Activated CD8-positive, alpha-beta memory T cell treated with anti-CD3 and anti-CD28 coated beads for 4 hours (primary cell): ENCODE measurements around the gene FAM151A.
"Not testable (repeated sequence)": the region's sequence is repeated elsewhere in the genome, so short reads cannot be mapped to it uniquely, and the experiment has no call there.

Experiments
- DNase-seq, 2 donors: peaks; one replicate each; pipeline ENCODE4 v3.0.0-alpha.2; 2020; ENCODE audit warnings: low read depth in 2 of 2

The FAM151A gene

DNA sequence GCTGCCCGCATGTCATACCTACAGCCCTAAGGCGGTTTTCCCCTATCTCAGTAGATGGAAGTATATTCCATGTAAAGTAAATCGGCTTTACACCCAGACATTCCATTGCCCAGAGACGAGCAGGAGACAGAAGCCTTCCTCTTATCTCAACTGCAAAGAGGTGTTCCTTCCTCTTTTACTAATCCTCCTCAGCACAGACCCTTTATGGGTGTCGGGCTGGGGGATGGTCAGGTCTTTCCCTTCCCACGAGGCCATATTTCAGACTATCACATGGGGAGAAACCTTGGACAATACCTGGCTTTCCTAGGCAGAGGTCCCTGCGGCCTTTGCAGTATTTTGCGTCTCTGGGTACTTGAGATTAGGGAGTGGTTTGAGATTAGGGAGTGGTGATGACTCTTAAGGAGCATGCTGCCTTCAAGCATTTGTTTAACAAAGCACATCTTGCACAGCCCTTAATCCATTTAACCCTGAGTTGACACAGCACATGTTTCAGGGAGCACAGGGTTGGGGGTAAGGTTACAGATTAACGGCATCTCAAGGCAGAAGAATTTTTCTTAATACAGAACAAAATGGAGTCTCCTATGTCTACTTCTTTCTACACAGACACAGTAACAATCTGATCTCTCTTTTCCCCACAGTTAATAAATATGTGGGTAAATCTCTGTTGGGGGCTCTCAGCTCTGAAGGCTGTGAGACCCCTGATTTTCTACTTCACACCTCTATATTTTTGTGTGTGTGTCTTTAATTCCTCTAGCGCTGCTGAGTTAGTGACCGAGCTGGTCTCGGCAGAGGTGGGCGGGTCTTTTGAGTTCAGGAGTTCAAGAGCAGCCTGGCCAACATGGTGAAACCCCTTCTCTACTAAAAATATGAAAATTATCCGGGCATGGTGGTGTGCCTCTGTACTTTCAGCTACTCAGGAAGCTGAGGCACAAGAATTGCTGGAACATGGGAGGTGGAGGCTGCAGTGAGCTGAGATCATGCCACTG, 13.4 kb upstream of the FAM151A start:
- DNase-seq, result not testable (repeated sequence)

DNA sequence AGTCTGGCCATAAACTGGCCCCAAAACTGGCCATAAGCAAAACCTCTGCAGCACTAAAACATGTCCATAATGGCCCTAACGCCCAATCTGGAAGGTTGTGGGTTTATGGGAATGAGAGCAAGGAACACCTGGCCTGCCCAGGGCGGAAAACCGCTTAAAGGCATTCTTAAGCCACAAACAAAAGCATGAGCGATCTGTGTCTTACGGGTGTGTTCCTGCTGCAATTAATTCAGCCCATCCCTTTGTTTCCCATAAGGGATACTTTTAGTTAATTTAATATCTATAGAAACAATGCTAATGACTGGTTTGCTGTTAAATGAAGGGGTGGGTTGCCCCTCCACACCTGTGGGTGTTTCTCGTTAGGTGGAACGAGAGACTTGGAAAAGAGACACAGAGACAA, 12.5 kb upstream of the FAM151A start:
- not testable (repeated sequence) for DNase-seq

DNA sequence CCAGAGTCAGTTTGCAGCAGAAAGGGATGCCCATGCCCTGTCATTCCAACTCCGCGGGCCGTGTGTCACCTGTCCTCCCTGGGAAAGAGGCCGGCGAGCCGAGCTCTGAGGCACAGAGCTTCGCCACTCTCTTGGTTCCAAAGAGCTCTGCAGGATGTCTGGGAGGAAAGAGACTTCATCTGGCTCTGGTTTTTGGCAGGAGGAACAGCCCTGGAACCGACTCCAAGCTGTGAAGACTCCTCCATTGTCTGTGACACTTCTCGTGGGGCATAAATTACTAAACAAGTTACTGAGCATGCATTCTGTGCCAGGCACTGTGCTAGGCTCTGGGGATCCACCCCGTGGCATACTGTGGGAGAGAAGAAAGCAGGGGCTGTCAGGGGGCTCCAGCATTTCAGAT, 3.9 kb upstream of the FAM151A start:
- no peak for DNase-seq

DNA sequence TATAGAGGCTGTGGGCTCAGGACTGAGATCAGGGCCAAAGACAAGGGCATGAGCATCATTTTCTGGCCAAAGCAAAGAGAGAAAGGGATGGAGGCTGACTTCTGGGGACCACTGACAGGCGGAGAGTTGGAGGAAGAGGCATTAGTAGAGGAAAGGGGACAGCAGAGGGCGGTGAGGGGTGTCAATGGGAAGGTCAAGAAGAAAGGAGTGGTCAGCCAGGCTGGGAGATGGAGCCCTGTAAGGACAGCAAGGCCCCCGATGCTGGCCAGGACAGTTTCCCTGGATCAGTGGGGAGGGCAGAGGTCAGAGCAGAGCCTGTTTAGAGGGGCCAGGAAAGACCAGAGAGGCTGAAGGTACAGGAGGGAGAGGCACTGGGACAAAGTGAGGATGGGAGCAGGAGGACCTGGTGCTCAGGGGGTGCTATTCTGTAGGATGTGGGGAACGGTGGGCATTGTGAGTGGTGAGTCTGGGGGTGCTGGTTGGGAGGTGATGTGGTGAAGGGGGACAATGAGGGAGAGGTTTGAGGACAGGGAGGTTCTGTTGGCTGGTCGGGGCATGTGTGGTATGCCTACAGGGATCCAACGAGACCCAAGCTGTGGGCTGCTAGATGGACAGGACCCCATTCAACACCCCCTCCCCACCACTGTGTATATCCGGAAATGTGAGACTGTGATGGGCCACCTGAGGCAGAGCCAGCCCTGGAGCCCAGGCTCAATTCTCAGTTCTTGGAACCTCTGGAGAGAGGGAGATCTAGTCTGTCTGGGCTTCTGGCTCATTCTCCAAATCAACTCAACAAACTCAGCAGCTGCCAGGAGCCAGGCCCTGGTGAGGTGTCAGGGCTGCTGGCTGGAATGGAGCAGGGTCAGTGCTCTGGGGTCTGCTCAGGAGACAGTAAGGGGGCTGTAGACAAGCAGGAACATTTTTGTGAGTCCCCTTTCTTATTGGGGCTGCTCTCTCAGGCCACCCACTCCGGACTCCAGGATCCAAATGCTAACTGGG, 1.4 kb upstream of the FAM151A start:
- DNase-seq, result no peak

DNA sequence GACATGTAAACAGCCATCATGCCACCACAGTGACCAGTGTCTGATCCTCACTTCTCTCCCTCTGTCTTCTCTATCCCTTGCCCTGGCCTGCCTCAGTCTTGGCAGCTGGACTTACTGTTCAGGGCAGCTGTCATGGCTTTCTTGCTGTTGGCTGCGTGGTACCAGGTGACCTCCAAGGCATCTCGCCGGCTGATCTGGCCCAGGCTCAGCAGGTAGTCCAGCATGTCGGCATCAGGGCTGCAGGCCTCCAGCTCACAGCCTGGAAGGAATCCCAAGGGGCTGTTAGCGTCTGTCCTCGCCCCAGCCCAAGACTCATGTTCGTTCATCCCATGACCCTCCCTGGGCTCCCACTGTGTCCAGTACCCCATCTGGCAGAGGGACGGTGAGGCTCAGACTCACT, 3.6 kb downstream of the FAM151A start:
- no peak for DNase-seq

DNA sequence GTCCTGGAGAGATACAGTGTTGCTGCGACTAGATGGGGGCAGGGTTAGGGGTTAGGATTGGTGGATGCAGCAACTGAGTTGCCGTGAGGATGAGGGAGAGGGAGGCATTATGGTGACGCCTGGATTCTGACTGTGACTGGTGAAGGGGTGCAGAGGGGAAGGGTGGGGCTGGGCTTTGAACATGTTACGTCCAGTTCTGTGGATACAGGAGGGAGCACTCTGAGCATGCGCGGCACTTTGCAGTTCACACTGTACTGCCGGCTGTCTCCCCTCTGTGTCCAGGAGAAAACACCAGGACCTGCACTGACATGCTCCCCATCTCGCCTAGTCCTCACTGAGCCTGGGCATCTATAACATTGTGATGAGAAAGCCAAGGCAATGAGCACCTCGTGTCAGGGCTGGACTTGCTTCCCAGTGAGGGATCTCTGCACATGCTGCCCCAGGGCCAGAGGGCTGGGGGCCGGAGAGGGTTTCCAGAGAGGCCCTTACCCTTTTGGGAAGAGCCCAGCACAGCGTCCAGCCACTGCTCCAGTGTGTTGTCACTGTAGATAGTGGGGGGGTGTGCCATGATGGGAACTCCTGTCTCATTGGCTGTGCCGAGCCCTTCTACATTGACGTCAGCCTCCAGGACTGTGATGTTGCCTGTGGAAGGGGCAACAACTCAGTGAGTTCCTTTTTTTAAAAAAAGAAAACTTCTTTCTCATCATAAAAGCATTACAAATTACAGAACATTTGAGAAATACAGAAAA, 7.6 kb downstream of the FAM151A start:
- DNase-seq, result no peak

DNA sequence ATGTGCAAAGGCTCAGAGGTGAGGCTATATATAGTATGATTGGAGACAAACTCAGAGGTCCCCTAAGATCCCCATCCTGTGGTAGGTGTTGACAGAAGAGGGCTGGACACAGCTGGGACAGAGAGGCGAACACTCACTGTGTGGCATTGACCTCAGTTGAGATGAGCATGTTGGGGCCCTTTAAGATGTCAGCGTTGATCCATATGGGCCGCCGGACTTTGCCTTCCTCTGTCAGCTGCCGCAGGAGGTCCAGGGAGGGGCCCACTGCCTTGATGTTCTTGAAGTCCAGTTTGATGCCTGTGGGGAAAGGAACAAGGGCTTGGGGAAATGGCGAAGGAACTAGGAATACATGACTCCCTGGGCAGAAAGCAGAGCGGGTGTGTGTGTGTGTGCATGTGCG, 8.8 kb downstream of the FAM151A start:
- no peak for DNase-seq

DNA sequence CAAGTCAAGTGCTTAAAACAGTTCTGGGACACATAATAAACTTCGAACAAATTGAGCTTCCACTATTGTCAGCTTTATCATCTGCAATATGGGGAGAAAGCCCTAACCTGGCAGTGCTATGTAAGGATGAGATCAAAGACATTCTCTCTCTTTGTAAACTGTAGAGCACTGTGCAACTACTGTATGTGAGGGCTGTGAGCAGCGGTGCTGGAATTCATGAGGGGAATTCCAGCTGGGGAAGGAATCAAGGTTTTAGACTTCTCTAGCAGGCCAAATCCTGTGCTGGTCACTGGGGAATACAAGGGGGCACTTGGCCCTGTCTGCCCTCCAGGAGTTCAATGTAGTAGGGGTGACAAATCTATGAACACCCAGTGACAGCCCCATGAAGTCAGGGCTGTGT, 9.3 kb downstream of the FAM151A start:
- no peak for DNase-seq

DNA sequence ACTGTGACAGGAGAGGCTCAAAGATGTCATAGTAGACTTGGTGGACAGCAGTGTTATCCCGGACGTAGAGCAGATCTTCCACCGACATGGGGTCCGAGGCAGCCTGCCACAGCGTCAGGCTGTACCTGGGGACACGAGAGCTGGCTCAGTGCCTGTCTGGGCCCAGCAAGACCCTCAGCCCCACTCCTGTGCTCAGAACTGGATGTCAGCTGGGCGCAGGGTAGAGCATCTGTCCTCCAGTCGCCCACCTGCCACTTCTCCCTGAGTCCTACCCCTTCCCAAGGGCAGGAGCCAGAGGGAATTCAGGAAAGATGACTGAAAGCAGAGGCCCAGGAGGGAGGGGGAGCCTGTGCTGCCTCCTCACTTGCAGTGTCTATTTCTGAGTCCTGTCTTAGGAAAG, 11.7 kb downstream of the FAM151A start:
- no peak for DNase-seq

DNA sequence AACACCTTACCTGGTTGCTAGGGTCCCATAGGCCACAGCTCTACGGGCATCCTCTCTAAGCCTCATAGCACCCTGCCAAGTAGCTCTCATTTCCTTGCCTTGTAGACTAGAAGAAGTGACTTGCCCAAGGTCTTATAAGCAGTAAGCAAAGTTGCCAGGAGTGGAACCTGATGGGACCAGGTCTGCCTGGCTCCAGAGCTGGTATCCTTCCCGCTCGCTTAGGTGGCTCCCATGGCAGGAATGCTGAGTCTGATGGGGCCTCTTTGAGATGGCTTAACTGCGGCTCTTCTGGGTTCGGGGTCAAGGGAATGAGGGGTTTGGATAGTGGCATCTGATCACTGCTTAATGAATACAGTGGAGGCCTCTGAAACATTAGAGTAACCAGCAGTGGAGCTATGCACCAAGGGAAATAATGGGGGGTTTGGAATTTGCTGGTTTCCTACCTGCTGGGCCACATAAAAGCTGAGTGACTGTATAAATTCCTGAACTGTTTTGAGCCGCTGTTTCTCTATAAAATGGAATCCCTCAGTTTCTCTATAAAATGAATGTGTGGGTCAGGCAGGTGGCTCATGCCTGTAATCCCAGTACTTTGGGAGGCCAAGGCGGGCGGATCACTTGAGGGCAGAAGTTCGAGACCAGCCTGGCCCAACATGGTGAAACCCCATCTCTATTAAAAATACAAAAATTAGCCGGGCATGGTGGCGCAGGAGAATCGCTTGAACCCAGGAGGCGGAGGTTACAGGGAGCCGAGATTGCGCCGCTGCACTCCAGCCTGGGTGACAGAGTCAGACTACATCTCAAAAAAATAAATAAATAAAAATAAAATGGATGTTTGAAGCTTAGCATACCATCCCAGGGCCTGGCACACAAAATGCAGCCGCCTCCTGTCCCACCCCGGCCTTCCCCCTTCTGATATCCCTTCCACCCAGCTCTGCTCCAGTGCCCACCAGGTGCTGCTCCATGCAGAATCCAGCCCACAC, 12.4 kb downstream of the FAM151A start:
- no peak for DNase-seq

DNA sequence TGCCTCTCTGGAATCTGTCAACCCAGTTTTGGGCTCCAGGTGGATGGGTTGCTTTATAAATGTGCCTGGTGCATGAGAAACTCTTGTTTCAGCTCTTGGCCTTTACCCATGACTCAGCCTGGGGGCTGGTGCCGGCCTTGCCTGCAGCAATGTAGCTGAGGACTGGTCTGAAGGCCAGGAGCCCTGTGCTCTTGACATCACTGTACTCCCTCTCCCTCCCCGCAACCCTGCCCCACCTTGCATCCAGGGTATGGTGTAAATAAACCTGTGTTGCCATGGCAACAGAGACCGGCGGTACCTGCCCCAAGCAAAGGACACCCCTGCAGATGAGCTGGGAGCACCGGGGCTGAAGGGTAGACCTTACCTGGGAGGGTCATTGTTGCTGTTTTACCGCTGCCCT, 13.3 kb downstream of the FAM151A start:
- no peak for DNase-seq

DNA sequence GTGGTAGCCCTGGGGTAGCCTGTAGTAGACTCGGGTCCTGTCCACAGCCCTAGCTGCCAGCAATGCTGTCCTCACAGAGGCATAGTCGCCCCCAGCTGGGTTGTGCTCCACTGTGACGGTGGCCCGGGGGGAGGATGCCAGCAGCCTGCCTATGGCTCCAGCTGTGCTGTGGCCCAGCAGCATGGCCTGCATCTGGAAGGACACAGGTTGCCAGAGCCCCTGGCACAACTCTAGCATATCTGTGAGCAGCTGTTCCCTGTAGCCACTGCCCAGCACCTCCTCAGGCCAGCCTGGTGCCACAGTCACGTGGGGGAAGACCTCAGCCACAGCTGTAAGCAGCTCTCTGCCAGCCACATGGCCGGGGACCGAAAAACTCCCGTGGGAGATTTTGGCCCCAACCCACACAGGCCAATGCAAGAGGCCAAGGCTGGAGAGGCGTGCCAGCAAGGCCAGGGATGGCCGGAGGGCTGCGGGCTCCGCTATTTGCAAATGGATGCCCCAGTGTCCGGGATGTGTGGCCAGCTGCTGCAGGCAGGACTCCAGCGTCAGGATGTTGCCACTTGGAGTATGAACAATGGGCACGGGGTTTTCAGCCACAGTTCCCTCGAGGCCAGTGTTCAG, 13.9 kb downstream of the FAM151A start:
- no peak for DNase-seq

DNA sequence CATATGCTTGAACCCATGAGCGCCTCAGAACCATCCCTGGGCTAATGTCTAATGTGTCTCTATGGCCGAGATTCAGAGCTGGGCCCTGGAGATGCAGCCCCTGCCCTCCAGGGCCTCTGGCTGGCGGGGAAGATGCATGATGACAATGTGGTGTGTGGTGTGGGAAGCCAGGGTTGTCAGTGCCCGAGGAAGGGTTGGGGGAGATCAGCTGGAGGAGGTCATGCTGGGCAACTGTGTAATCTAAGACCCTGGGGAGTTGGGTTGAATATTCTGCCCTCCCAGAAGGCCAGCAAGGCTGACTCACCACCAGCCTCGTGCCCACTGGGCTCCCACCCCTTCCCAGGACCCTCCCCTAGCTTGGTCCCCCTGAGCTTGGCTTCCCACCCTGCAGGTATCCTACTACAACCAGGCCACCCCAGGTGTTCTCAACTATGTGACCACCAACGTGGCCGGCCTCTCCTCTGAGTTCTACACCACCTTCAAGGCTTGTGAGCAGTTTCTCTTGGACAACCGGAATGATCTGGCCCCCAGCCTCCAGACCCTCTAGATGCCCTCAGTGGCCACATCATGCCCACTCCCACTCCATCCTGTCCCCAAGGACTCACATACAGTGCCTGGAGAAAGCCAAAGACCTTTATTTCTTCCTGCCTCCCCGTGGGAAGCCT, 14.6 kb downstream of the FAM151A start:
- DNase-seq, result no peak

DNA sequence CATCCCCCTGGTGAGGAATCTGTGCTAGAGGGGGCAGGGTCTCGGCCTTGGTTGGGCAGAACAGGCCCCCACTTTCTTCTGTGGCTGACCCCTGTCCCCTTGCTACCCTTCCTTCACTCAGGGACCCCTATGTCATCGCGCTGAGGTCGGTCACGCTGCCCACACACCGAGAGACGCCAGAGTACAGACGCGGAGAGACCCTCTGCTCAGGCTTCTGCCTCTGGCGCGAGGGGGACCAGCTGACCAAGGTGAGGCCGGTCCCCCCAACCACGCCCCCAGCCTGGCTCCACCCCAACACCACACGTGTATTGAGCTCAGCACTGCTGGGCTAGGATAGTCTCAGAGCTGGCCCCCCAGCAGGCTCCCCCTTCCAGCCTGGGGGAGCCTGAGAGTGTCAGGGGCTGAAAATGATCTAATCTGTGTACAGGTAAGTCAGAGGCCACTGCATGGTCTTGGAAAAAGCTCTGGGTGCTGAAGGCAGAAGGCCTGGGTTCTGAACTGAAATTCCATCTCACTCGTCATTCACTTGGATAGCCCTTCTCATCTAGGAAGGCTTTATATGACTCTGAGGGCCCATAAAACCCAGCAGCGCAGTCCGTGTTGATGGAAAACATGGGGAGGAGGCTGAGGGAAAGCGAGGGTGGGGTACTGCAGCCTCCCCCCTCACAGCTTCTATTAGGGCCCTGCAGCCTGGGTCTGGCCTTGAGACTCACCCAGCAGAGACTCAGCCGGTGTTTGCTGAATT, 15.3 kb downstream of the FAM151A start:
- no peak for DNase-seq

DNA sequence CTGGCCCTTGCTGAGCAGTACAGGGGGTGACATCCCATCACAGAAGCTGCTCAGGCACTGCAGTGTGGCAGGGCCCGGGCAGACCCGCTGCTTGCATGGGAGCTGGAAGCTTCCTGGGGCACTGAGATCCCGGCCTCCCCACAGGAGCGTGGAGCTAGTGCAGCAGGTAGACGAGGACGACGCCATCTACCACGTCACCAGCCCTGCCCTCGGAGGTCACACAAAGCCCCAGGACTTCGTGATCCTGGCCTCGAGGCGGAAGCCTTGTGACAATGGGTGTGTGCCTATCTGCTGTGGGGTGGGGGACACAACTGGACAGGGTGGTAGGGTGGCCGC, 16.4 kb downstream of the FAM151A start:
- no peak for DNase-seq

DNA sequence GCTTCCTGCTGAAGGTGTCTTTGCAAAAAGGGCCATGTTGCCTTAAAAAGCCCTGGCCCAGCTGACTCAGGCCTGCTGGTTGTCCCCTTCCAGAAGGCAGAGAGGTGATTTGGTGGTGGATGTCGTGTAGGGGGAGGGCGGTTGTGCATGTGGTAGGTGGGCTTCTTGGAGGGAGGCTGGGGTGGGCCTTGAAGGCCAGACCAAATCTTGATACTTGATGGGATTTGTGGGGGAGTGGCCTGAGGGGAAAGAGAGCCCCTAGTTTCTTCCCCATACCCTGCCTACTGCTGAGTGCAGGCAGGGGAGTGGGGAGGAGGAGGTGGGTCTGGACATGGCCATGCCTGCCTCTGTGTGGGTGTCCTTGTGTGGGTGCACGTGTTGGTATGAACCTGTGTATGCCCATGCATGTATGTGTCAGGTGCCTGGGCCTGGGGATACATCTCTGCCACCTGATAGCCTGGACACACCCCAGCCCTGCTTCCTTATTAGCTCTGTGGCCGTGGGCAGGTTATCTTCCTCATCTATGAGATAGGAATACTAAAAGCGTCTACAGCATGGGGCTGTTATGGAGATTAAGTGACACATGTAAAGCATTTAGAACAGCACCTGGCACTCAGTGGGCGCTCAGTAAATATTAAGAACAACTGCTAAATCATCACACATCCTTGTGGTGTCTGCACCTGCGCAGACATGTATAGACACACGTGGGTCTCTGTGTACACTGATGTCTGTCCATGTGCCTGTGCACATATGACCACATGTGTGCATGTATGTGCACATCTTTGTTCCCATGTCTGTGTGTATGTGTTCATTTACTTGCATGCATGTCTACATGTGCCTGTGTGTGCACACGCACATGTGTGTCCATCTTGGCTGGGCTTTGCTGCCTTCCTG, 17.0 kb downstream of the FAM151A start:
- no peak for DNase-seq

DNA sequence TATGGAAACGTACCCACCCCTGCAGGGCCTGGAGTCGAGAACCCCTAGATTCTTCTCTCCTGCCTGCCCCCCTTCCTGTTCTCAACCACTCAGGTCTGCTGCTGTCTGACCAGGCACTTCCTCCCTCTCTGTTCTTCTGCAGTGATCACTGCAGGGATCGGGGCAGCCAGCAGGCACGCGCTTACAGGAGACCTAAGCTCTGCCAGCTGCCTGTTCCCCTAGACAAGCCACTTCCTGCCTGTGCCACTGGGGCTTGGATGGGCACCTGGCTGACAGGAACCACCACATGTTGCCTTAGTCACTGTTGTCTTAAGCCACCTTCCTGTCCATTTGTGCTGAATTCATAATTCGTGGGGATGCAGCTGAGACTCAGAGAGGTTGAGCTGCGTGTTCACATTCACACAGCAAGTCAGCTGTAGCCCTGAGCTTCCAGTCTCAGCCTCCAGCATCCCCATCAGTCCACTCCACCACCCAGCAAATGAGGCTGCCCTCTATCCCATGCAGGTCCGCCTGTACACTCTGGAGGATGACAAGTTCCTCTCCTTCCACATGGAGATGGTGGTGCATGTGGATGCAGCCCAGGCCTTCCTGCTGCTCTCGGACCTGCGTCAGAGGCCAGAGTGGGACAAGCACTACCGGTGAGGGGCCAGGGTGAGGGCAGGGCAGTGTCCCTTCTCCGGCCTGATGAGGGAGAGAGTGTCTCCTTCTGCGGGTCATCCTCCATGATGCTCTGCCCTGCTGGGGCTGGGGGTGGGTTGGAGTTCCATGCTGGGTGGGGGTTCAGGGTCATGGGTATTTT, 18.6 kb downstream of the FAM151A start:
- DNase-seq, result no peak
